ENCODE results near the gene USP6NL.
"Not testable (repeated sequence)": the region's sequence is repeated elsewhere in the genome, so short reads cannot be mapped to it uniquely, and the experiment has no call there.

Gene USP6NL

DNA sequence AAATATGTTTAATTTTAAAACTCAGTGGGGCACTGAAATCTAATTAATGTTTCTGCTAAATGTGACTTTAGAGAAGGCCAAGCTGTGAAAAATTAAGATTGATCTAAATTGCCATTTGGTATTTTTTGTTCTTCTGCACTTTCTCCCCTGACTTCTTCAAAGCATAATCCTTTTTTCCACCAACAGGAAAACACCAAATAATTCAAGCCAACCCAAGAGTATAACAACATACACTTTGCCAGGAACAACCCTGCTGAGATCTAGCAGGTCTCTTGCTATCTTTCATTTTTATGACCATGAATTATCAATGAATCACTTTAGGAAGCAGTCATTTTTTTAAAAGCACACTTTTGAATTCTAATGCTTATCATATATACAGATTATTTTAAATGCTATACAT lies 100.1 kb downstream of the USP6NL start:
- DNase-seq: no peak

- DNase-seq: no peak
Measured at GRCh38 chr10:11510736-11511135, 100.7 kb downstream of the USP6NL start.

GRCh38 chr10:11510281-11510680 lies 101.2 kb downstream of the USP6NL start:
- DNase-seq: no peak

GRCh38 chr10:11509036-11509435 lies 102.4 kb downstream of the USP6NL start:
- no peak for DNase-seq

DNA sequence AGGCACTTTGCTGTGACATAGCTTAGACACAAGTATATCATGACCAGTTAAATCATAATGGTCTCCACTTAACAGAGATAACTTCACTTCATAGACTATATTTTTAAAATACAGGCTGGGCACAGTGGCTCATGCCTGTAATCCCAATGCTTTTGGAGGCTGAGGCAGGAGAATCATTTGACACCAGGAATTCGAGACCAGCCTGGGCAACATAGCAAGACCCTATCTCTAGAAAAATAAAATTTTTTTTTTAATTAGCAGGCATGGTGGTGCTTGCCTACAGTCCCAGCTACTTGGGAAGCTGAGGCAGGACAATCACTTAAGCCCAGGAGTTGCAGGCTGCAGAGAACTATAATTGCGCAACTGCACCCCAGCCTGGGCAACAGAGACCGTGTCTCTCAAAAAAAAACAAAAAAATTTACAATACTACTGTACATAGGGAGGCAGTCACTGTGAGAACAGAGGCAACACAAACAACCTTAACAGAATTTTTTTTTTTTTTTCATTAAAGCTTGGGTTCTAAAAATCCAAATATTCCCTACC lies 105.1 kb downstream of the USP6NL start:
- DNase-seq: no peak

GRCh38 chr10:11505639-11506038 lies 105.8 kb downstream of the USP6NL start:
- no peak for DNase-seq

GRCh38 chr10:11504566-11505285 lies 106.7 kb downstream of the USP6NL start:
- DNase-seq: no peak

GRCh38 chr10:11501600-11501999 lies 109.8 kb downstream of the USP6NL start:
- no peak for DNase-seq

DNA sequence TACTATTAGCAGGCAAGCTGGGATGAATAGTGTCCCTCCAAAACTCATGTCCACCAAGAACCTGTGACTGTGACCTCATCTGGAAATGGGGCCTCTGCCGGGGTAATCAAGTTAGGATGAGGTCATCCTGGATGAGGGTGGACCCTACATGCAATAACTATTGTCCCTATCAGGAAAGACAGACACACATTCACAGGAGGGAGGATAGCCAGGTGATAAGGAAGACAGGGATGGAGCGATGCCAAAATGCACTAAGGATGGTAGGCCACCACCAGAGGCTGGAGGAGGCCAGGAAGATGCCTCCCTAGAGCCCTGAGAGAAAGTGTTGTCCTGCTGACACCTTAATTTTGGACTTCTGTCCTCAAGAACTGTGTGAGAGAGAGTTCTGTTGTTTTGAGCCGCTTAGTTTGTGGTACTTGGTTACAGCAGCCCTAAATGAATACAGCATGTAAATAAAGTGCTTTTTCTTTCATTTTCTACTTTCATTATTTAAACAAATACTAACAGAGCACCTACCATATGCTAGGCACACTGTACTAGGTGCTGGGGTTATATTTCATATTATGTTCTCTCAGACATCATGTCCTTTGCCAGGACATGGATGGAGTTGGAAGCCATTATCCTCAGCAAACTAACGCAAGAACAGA lies 111.9 kb downstream of the USP6NL start:
- no peak for DNase-seq

- DNase-seq: no peak
Measured at GRCh38 chr10:11498399-11498798, 113.1 kb downstream of the USP6NL start.

DNA sequence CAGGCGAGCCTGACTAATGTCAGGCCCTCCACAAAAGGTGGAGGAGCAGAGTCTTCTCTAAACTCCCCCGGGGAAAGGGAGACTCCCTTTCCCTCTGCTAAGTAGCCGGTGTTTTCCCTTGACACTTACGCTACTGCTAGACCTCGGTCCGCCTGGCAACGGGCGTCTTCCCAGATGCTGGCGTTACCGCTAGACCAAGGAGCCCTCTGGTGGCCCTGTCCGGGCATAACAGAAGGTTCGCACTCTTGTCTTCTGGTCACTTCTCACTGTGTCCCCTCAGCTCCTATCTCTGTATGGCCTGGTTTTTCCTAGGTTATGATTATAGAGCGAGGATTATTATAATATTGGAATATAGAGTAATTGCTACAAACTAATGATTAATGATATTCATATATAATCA lies 116.5 kb downstream of the USP6NL start:
- not testable (repeated sequence) for DNase-seq

DNA sequence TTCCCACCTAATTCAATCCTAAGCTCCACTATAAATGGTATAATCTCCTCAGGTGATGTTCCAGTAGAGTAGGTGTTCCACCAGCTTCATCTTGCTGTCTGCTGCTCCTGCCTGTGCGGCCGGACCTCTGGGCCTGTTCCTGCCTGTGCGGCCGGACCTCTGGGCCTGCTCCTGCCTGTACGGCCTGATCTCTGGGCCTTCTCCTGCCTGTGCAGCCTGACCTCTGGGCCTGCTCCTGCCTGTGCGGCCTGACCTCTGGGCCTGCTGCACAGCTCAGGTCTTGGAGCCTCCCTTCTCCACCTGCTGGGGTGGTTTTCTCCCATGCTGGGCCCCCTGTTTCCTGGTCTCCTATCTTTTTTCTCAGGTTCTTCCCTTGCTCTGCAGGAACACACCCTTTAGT lies 117.8 kb downstream of the USP6NL start:
- DNase-seq: no peak

GRCh38 chr10:11491087-11491486 lies 120.4 kb downstream of the USP6NL start:
- DNase-seq: no peak

DNA sequence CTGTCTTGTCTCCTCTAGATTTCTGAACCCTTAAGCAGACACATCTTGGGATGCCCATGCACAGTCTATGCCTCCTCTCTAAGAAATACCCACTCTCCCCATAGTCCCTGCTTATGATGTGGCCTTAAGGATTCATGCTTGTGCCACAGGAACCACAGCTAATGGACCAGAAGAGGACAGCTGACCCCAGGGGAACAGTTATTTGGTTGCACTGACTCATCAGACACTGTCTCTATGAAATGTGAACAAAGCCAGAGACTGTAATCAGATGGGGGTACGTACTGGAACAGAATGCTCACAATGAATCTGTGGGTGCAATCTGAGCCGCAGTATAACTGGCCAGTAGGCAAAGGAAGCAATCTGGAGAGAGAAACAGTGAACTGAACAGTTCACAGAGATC lies 121.9 kb downstream of the USP6NL start:
- no peak for DNase-seq

- no peak for DNase-seq
Measured at GRCh38 chr10:11488126-11488525, 123.3 kb downstream of the USP6NL start.

DNA sequence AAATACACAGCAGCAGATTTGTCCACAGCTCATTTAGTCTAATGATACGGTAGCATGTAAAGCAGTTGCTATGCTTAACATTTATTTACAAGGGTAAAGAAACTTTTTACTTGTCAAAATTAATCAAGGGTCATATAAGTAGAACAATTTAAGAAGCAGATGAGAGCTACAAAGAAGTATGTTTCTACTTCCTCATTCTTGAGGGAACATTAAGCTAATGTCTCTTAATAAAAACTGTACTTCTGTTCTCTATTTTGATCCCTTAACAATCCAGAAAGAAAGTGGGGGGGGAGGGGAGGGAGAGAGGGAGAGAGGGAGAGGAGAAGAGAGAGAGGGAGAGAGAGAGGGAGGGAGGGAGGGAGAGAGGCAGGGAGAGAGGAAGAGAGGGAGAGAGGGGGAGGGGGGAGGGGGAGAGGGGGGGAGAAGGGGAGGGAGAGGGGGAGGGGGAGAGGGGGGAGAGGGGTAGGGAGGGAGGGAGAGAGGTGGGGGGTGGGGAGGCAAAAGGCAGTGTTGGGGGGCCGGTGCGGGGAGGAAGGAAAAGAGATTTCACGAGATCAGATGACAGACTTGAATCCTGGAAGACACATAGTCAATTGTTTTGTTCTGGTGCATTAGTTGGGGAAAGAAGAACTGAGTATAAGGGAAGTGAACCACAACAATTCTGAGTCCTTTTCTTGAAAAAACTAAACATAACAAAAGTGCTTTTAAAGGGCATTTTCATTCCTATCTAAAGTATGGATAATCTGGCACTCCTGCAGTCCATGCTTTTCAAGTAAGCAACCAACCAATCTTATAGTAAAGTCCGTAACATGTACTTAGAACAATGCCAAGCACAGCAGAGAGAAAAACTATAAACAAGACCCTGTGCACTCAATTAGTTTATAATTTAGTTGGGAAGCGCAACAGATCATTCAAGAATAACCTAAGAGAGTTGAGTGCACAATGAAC lies 128.0 kb downstream of the USP6NL start:
- no peak for DNase-seq

- no peak for DNase-seq
Measured at GRCh38 chr10:11482306-11482705, 129.1 kb downstream of the USP6NL start.

GRCh38 chr10:11480687-11481086 lies 130.8 kb downstream of the USP6NL start:
- no peak for DNase-seq

DNA sequence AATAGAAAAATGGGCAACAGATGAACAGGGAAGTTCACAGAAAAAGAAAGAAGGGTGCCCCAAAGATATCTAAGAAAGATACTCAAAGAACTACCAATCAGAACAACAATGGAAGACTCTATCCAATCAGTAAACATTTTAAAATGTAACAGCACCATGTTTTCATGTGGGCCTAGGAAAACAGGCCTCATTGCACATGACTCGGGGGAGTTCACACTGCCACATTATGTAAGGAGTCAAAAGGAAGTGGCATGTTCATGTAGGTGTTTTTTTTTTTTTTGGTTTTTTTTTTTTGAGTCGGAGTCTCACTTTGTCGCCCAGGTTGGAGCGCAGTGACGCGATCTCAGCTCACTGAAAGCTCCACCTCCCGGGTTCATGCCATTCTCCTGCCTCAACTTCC lies 132.2 kb downstream of the USP6NL start:
- DNase-seq: no peak

- no peak for DNase-seq
Measured at GRCh38 chr10:11478807-11479206, 132.6 kb downstream of the USP6NL start.

DNA sequence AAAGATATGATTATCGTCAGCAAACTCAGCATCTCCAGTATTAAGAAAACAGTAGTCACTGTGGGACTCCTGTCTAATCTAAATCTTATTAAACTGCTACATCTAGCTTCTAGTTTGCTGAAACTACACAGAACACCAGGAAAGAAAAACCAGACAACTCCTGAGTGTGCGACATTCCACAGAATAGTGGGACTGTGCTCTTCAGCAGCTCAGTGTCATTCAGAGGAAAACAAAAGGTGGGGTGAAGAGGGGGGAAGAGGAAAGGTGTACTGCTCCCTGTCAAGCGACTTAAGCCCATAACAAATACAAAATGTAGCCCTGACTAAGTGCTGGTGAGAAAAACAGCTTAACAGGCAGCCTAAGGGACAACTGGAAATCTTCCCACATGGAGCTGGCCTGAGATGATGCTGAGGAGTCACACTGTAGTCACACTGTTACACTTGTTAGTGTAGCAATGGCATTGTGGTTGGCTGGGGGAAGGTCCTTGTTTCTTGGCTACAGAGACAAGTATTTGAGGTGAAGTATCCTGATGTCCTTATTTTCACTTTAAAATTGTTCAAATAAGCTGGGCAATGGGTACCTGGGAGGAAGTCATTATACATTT lies 135.5 kb downstream of the USP6NL start:
- no peak for DNase-seq

DNA sequence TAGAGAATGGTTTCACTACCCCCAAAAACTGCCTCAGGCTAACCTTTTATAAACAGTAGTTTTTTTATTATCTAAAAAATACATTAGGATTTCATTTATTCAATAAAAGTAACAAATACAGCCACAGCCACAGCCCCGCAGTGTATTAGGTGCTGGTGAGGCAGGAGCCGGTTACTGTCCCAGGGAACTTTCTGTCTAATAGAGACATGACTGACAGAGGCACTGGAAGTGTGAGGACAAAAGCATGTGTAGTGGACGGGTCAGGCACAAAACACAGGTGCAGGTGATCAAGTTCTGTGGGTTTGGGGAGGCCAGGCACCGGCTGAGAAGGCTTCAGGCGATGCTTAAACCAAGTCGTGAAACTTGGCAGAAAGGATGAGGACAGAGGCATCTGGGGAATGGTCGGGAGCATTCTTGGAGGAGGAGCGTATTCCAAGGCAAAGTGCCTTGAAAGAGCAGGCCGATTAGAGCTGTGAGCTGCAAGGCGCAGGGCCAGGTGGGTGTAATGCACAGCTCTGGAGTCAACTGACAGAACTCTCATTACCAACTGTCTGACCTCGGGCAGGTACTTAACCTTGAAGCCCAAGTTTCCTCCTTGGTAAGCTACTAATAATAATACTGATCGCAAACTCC lies 138.2 kb downstream of the USP6NL start:
- DNase-seq: no peak

Measured in DMS79 treated with DMSO at 0.1 percent for 48 hours (cell line).